NCI-H1694 treated with DMSO at 0.1 percent for 48 hours (cell line): ENCODE results near the gene CRELD1.

Experiments used
- DNase-seq: peaks from one replicate; lab custom pipeline; 2025; lab: John Stamatoyannopoulos, UW

Gene CRELD1

GRCh38 chr3:9957214-9957613 is 23.6 kb downstream of the CRELD1 start:
- no peak for DNase-seq

DNA sequence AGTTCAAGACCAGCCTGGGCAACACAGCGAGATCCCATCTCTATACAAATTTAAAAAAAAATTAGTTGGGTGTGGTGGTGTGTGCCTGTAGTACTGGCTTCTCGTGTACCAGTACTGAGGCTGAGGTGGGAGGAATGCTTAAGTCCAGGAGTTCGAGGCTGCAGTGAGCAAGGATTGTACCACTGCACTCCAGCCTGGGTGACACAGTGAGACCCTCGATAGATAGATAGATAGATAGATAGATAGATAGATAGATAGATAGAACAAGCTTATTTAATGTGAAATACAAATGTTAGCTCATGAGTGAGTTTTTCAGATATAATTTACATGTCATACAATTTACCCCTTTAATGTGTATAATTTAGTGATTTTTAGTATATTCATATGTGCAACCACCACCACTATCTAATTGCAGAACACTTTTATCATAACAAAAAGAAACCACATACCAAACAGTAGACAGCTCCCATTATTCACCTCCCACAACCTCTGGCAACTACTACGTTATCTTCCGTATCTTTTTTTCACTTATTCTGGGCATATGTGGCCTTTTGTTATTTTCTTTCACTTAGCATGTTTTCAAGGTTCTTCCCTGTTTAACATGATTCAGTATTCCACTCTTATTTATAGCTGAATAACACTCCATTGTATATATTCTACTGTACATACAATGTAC is 31.7 kb downstream of the CRELD1 start:
- DNase-seq = no peak

DNA sequence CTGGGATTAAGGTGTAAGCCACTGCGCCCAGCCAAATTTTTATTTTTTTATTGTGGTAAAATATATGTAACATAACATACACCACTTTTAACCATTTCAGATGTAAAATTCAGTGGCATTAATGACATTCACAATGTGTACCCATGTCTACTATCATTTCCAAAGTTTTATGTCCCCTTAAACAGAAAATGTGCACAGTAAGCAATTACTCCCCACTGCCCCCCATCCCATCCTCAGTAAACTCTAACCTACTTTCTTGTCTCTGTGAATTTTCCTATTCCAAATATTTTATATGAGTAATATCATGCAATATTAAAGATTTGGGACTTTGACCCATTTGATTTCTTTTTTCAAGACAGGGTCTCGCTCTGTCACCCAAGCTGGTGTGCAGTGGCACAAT is 33.2 kb downstream of the CRELD1 start:
- DNase-seq = no peak

DNA sequence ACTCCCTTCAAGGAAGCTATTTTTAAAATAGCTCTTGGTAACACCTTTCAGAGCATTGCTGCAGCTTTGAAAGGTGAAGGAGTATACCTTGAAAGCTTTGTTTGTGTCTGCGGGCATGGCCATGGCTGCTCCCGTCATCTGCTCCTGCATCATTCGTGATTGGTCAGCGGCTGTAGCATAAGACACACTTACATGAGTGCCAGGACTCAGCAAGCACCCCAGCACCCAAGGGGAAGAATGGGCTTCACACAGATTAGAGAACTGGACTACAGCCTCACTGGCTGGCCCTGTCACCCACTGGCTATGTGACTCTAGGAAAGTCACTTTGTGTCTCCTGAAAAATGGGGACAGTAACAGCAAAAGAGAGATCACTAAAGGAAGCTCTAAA is 36.0 kb downstream of the CRELD1 start:
- DNase-seq = no peak

- no peak for DNase-seq
These were observed 36.5 kb downstream of the CRELD1 start for GRCh38 chr3:9970020-9970652.

- no peak for DNase-seq
These were observed 43.4 kb downstream of the CRELD1 start for GRCh38 chr3:9976721-9977709.

- no peak for DNase-seq
These were observed 45.2 kb downstream of the CRELD1 start for GRCh38 chr3:9978710-9979305.

DNA sequence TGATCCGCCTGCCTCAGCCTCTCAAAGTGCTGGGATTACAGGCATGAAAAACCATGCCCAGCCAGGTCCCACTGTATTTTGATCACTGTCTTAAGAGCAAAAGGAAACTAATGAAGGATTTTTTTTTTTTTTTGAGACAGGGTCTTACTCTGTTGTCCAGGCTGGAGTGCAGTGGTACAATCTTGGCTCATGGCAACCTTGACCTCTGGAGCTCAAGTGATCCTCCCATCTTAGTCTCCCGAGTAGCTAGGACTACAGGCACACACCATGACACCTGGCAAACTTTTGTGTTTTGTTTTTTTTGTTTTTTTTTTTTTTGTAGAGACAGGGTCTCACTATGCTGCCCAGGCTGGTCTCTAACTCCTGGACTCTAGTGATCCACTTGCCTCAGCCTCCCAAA is 46.6 kb downstream of the CRELD1 start:
- no peak for DNase-seq

DNA sequence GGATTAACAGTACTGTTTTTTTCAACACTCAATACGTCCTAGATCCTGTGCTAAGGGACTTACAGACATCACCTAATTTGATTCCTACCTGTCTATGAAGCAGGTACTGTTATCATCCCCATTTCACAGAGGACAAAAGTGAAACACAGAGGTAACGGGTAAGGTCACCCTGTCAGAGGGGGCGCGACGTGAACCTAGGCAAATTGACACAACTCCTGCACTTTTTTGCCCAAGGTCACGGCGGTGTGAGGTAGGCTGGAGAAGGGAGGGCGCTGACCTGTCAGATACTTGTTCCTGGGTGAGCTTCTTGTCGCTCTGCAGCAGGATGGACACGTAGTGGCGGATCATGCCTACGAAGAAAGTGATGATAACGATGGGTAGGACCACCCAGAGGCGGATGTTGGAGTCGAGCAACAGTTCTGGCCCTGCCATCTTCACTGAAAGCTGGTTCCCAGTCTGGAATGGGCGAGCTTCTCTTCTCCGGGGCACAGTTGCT is 52.6 kb downstream of the CRELD1 start:
- peak; percentile 24 for DNase-seq

- no peak for DNase-seq
These were observed 60.6 kb downstream of the CRELD1 start for GRCh38 chr3:9994086-9994844.
